NCI-H2171 treated with DMSO at 0.1 percent for 48 hours (cell line): Measurements from ENCODE around the gene CISTR.
"Not testable (repeated sequence)": the region's sequence is repeated elsewhere in the genome, so short reads cannot be mapped to it uniquely, and the experiment has no call there.

Source experiments
- DNase-seq: peaks from one replicate; lab custom pipeline; 2025; lab: John Stamatoyannopoulos, UW

The CISTR gene

GRCh38 chr12:53751336-53752191, at the start of gene CISTR:
TSS of gene CISTR (minus strand) at chr12:53751979.
- peak; percentile 64 for DNase-seq

GRCh38 chr12:53798575-53798974, 46.8 kb upstream of the CISTR start:
- DNase-seq = no peak

GRCh38 chr12:53795927-53796326, 44.1 kb upstream of the CISTR start:
- DNase-seq = no peak

- DNase-seq = no peak
Observed at GRCh38 chr12:53793221-53793620, 41.4 kb upstream of the CISTR start.

- DNase-seq = no peak
Observed at GRCh38 chr12:53791735-53792326, 40.1 kb upstream of the CISTR start.

- DNase-seq = no peak
Observed at GRCh38 chr12:53789570-53789969, 37.8 kb upstream of the CISTR start.

GRCh38 chr12:53788892-53789291, 37.1 kb upstream of the CISTR start:
- no peak for DNase-seq

- DNase-seq = no peak
Observed at GRCh38 chr12:53786411-53786810, 34.6 kb upstream of the CISTR start.

GRCh38 chr12:53785161-53785560, 33.4 kb upstream of the CISTR start:
- no peak for DNase-seq

- DNase-seq = no peak
Observed at GRCh38 chr12:53782093-53782703, 30.4 kb upstream of the CISTR start.

- DNase-seq = peak; percentile 86
Observed at GRCh38 chr12:53781228-53781801, 29.5 kb upstream of the CISTR start.

- no peak for DNase-seq
Observed at GRCh38 chr12:53780323-53780722, 28.5 kb upstream of the CISTR start.

- DNase-seq = not testable (repeated sequence)
Observed at GRCh38 chr12:53779679-53780078, 27.9 kb upstream of the CISTR start.

- no peak for DNase-seq
Observed at GRCh38 chr12:53777936-53778644, 26.3 kb upstream of the CISTR start.

GRCh38 chr12:53777412-53777811, 25.6 kb upstream of the CISTR start:
- no peak for DNase-seq

- DNase-seq = no peak
Observed at GRCh38 chr12:53776872-53777271, 25.1 kb upstream of the CISTR start.

- DNase-seq = no peak
Observed at GRCh38 chr12:53775478-53776145, 23.8 kb upstream of the CISTR start.

GRCh38 chr12:53770281-53770680, 18.5 kb upstream of the CISTR start:
- DNase-seq = no peak

GRCh38 chr12:53768976-53769375, 17.2 kb upstream of the CISTR start:
- DNase-seq = peak; percentile 75

- no peak for DNase-seq
Observed at GRCh38 chr12:53766881-53767280, 15.1 kb upstream of the CISTR start.

GRCh38 chr12:53765891-53766290, 14.1 kb upstream of the CISTR start:
- no peak for DNase-seq

- DNase-seq = no peak
Observed at GRCh38 chr12:53764615-53765014, 12.8 kb upstream of the CISTR start.
